Astrocyte (in vitro differentiated cells and primary cell): ENCODE measurements around the gene KRT79. TPM values are rescaled to one million over a fixed set of nuclear protein-coding genes. Genes with fewer than 3 reads are reported as not detected.

Experiments
- DNase-seq: peaks from one replicate; pipeline ENCODE4 v3.0.0-alpha.2; 2010; ENCODE audit warnings: low read depth
- FAIRE-seq: peaks from 2 replicates; lab custom pipeline; 2011; peaks lifted over from hg19 to GRCh38; lab: Jason Lieb, UNC
- H2AFZ ChIP-seq: 2 replicates; pipeline ENCODE4 v1.6.0; 2012; ENCODE audit warnings: low read depth, low read length, inconsistent platforms
- H3K27ac ChIP-seq: 2 replicates; pipeline ENCODE4 v1.5.1; 2011; ENCODE audit warnings: low read depth, low read length, inconsistent platforms
- H3K27me3 ChIP-seq: 2 replicates; pipeline ENCODE4 v1.6.0; 2011; ENCODE audit warnings: low read length, inconsistent platforms; ENCODE audit not compliant: insufficient read depth
- H3K36me3 ChIP-seq: 2 replicates; pipeline ENCODE4 v1.5.1; 2011; ENCODE audit warnings: low read length, inconsistent platforms; ENCODE audit not compliant: insufficient read depth
- H3K4me1 ChIP-seq: 2 replicates; pipeline ENCODE4 v1.5.1; 2011; ENCODE audit warnings: low read length, inconsistent platforms; ENCODE audit not compliant: insufficient read depth
- H3K4me2 ChIP-seq: 2 replicates; pipeline ENCODE4 v1.6.0; 2012; ENCODE audit warnings: low read length, inconsistent platforms
- H3K4me3 ChIP-seq: 2 replicates; pipeline ENCODE4 v1.5.1; 2011; ENCODE audit warnings: low read depth, mild to moderate bottlenecking, low read length, inconsistent platforms; ENCODE audit not compliant: insufficient read depth
- H3K79me2 ChIP-seq: 2 replicates; pipeline ENCODE4 v1.6.0; 2012; ENCODE audit warnings: mild to moderate bottlenecking, low read length, inconsistent platforms; ENCODE audit not compliant: insufficient read depth
- H3K9ac ChIP-seq: 2 replicates; pipeline ENCODE4 v1.6.0; 2012; ENCODE audit warnings: mild to moderate bottlenecking, low read length, inconsistent platforms
- H3K9me3 ChIP-seq: 2 replicates; pipeline ENCODE4 v1.5.1; 2012; ENCODE audit warnings: low read depth, mild to moderate bottlenecking, low read length, inconsistent platforms; ENCODE audit not compliant: insufficient read depth
- H4K20me1 ChIP-seq: 2 replicates; pipeline ENCODE4 v1.6.0; 2012; ENCODE audit warnings: low read length, inconsistent platforms; ENCODE audit not compliant: insufficient read depth
- H3K27ac Mint-ChIP-seq: one replicate; pipeline ENCODE4 v1.8.0; 2021; ENCODE audit warnings: mild to moderate bottlenecking, mixed read lengths; ENCODE audit not compliant: unreplicated experiment
- H3K27me3 Mint-ChIP-seq: one replicate; pipeline ENCODE4 v1.8.0; 2021; ENCODE audit warnings: low read depth, mixed read lengths; ENCODE audit not compliant: unreplicated experiment
- H3K36me3 Mint-ChIP-seq: one replicate; pipeline ENCODE4 v1.8.0; 2021; ENCODE audit warnings: low read depth, mixed read lengths; ENCODE audit not compliant: unreplicated experiment
- H3K4me1 Mint-ChIP-seq: one replicate; pipeline ENCODE4 v1.8.0; 2021; ENCODE audit warnings: low read depth, mixed read lengths; ENCODE audit not compliant: unreplicated experiment
- H3K4me3 Mint-ChIP-seq: one replicate; pipeline ENCODE4 v1.8.0; 2021; ENCODE audit warnings: mild to moderate bottlenecking, moderate library complexity, mixed read lengths; ENCODE audit not compliant: unreplicated experiment
- H3K9me3 Mint-ChIP-seq: one replicate; pipeline ENCODE4 v1.8.0; 2021; ENCODE audit warnings: mild to moderate bottlenecking, mixed read lengths; ENCODE audit not compliant: unreplicated experiment
- EZH2 ChIP-seq: IDR thresholded peaks from 2 replicates; pipeline ENCODE4 v1.6.1; 2012; ENCODE audit warnings: mild to moderate bottlenecking, low read length, inconsistent platforms; ENCODE audit not compliant: insufficient read depth
- total RNA-seq: library from RNA; stranded (reverse); gene quantifications from 2 replicates; pipeline ENCODE4 v1.2.1, GENCODE V29; 2021
- TF ChIP-seq, protein P1 (sequence below): IDR thresholded peaks from 2 replicates; pipeline ENCODE4 v1.5.1; 2011; ENCODE audit warnings: low read depth, mild to moderate bottlenecking, inconsistent platforms, low read length, moderate library complexity; ENCODE audit not compliant: insufficient read depth

The KRT79 gene
- total RNA-seq, 1 donor from 2014 or later = 0.50 TPM

GRCh38 chr12:52819731-52820510 is 14.2 kb downstream of the KRT79 start:
- DNase-seq (no peak), FAIRE-seq (no peak)
- Mint-ChIP-seq H3K27me3 (peaks cover 65% of the 10 kb centered on the region), H3K27ac (no peak overlapping the region), H3K9me3 (no peaks in the 10 kb centered on the region), H3K36me3 (peaks cover 2% of the 10 kb centered on the region), H3K4me1 (peaks cover 5% of the 10 kb centered on the region), H3K4me3 (no peak overlapping the region)
- no peak overlapping the region for H2AFZ ChIP-seq
- H3K9me3 ChIP-seq = no peaks in the 10 kb centered on the region
- no peak overlapping the region for H3K27ac ChIP-seq
- no peak overlapping the region for H3K4me3 ChIP-seq
- H4K20me1 ChIP-seq = no peaks in the 10 kb centered on the region
- TF ChIP-seq, protein P1, sequence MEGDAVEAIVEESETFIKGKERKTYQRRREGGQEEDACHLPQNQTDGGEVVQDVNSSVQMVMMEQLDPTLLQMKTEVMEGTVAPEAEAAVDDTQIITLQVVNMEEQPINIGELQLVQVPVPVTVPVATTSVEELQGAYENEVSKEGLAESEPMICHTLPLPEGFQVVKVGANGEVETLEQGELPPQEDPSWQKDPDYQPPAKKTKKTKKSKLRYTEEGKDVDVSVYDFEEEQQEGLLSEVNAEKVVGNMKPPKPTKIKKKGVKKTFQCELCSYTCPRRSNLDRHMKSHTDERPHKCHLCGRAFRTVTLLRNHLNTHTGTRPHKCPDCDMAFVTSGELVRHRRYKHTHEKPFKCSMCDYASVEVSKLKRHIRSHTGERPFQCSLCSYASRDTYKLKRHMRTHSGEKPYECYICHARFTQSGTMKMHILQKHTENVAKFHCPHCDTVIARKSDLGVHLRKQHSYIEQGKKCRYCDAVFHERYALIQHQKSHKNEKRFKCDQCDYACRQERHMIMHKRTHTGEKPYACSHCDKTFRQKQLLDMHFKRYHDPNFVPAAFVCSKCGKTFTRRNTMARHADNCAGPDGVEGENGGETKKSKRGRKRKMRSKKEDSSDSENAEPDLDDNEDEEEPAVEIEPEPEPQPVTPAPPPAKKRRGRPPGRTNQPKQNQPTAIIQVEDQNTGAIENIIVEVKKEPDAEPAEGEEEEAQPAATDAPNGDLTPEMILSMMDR = no peak
- TF ChIP-seq EZH2 = no peak
- no peaks in the 10 kb centered on the region for H3K36me3 ChIP-seq
- H3K27me3 ChIP-seq = peaks cover 4% of the 10 kb centered on the region
- no peaks in the 10 kb centered on the region for H3K79me2 ChIP-seq
- peaks cover 6% of the 10 kb centered on the region for H3K4me1 ChIP-seq
- H3K9ac ChIP-seq = no peak overlapping the region
- no peak overlapping the region for H3K4me2 ChIP-seq

DNA sequence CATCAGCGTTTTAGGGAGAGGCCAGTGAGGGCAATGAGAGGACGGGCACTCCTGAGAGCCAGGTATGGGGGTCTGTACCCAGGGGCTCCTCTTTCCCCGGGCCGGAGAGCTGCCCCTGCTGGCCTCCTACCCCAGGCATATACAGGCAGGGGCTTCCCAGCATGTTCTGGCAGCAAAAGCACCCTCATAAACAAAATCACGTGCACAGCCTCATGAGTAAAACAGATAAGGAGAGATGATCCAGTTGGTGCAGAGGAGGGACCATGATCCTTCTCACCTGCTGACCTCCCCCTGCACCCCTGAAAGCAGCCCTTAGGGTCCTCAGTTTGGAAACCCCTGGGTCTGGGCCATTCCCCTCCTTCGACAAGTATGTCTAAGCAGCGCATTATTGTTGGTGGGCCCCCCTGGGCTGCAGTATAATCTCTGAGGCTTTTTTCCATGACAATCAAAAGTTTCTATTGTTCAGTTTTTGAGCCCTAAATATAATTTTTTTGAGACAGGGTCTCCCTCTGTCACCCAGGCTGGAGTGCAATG is 15.2 kb downstream of the KRT79 start:
- H3K9me3 ChIP-seq = no peaks in the 10 kb centered on the region
- no peaks in the 10 kb centered on the region for H4K20me1 ChIP-seq
- H3K4me1 ChIP-seq = peaks cover 6% of the 10 kb centered on the region
- no peak overlapping the region for H3K27ac ChIP-seq
- Mint-ChIP-seq H3K27ac (no peak overlapping the region), H3K4me3 (no peak overlapping the region), H3K9me3 (no peaks in the 10 kb centered on the region), H3K27me3 (peaks cover 64% of the 10 kb centered on the region), H3K36me3 (peaks cover 6% of the 10 kb centered on the region), H3K4me1 (peaks cover 7% of the 10 kb centered on the region)
- no peaks in the 10 kb centered on the region for H3K79me2 ChIP-seq
- no peak overlapping the region for H3K4me3 ChIP-seq
- DNase-seq = no peak
- H3K4me2 ChIP-seq = no peak overlapping the region
- peaks cover 4% of the 10 kb centered on the region for H3K27me3 ChIP-seq
- FAIRE-seq = no peak
- no peak for TF ChIP-seq EZH2
- TF ChIP-seq, protein P1 = no peak
- no peaks in the 10 kb centered on the region for H3K36me3 ChIP-seq
- no peak overlapping the region for H3K9ac ChIP-seq
- no peak overlapping the region for H2AFZ ChIP-seq

DNA sequence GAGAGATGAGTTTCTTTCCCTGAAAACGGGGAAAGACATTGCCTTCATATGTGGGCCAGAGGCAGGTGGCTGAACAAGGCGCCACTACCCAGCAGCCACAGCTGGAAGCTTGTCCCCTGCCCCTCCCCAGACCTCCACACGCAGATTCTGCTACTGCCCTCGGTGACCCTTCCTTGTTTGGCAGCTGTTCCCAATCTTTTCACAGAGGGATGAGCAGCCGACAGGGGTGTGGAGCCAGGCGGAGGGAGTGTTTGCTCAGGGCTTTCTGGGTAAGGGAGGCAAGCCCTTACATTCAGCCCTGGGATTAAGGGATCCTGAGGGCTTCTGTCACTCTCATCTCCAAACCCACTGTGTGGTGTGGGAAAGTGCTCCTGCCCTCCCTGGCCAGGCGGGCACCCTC is 15.7 kb downstream of the KRT79 start:
- Histone ChIP-seq H3K27me3 (peaks cover 4% of the 10 kb centered on the region), H3K36me3 (no peaks in the 10 kb centered on the region), H2AFZ (no peak overlapping the region), H3K4me2 (no peak overlapping the region), H3K79me2 (no peaks in the 10 kb centered on the region), H4K20me1 (no peaks in the 10 kb centered on the region), H3K4me3 (no peak overlapping the region), H3K27ac (no peak overlapping the region), H3K9ac (no peak overlapping the region), H3K9me3 (no peaks in the 10 kb centered on the region), H3K4me1 (peaks cover 6% of the 10 kb centered on the region)
- no peaks in the 10 kb centered on the region for H3K9me3 Mint-ChIP-seq
- peaks cover 64% of the 10 kb centered on the region for H3K27me3 Mint-ChIP-seq
- peaks cover 6% of the 10 kb centered on the region for H3K36me3 Mint-ChIP-seq
- TF ChIP-seq EZH2 = no peak
- TF ChIP-seq, protein P1 = no peak
- no peak overlapping the region for H3K4me3 Mint-ChIP-seq
- H3K27ac Mint-ChIP-seq = no peak overlapping the region
- H3K4me1 Mint-ChIP-seq = peaks cover 7% of the 10 kb centered on the region
- FAIRE-seq (no peak), DNase-seq (no peak)
